Activated T-cell treated with anti-CD3 and anti-CD28 coated beads for 48 hours (primary cell): ENCODE measurements around the gene UNC93B1.
A peak's percentile ranks its signal among the peaks of the same experiment; 100 is the strongest.

Experiments
- DNase-seq: peaks from one replicate; pipeline ENCODE4 v3.0.0-alpha.2; 2020; ENCODE audit warnings: low read depth

The UNC93B1 gene, protein sequence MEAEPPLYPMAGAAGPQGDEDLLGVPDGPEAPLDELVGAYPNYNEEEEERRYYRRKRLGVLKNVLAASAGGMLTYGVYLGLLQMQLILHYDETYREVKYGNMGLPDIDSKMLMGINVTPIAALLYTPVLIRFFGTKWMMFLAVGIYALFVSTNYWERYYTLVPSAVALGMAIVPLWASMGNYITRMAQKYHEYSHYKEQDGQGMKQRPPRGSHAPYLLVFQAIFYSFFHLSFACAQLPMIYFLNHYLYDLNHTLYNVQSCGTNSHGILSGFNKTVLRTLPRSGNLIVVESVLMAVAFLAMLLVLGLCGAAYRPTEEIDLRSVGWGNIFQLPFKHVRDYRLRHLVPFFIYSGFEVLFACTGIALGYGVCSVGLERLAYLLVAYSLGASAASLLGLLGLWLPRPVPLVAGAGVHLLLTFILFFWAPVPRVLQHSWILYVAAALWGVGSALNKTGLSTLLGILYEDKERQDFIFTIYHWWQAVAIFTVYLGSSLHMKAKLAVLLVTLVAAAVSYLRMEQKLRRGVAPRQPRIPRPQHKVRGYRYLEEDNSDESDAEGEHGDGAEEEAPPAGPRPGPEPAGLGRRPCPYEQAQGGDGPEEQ

DNA sequence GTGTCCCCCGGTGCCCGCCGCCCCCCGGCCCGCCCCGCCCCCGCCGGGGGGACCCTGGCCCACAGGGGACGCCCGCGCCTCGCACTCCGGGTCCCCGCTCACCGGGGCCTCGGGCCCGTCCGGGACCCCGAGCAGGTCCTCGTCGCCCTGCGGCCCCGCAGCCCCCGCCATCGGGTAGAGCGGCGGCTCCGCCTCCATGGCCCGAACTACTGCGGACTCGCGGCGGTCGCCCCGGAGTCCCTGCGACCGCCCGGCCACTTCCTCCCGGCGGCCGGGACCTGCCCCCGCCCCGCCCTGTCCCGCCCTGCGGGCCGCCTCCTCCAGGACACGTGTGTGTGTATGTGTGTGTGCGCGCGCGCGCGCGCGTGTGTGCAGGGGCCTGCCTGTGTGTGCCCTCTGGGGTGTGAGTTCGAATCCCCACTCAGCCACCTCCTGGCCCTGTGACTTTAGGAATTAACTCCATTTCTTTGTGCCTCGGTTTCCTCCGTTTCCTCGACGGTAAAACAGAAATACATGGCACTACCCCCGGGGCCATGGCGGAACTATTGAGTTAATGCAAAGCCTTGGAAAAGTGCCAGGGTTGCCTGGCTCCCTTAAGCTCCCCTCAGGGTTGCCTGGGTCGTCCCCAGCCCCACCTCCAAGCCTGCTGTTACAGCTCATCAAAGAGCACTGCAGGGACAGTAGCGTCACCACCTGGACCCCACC is at the start of gene UNC93B1:
TSS of gene UNC93B1 (minus strand) at position 252 of the 705 bp plus-strand sequence. CDS start at position 198, 54 bp downstream.
- DNase-seq, result peak; percentile 85

DNA sequence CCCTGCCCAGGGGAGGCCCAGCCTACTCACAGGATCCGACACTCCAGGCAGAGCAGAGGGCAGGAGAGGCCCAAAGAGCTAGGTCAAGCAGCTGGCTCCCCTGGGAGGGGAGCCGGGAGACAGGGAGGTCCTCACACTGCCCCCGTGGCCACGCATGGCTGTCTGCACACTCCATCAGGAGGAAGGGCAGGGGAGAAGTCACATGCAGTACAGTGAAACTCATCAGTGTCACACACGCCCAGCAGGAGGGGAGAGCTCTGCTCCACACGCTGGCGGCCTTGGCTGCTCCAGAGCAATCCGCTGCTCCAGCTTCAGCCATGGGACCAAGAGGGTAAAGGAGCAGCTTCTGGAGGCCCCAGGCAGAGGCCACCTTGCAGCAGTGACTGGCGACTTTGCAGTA is 49.2 kb upstream of the UNC93B1 start:
- no peak for DNase-seq

DNA sequence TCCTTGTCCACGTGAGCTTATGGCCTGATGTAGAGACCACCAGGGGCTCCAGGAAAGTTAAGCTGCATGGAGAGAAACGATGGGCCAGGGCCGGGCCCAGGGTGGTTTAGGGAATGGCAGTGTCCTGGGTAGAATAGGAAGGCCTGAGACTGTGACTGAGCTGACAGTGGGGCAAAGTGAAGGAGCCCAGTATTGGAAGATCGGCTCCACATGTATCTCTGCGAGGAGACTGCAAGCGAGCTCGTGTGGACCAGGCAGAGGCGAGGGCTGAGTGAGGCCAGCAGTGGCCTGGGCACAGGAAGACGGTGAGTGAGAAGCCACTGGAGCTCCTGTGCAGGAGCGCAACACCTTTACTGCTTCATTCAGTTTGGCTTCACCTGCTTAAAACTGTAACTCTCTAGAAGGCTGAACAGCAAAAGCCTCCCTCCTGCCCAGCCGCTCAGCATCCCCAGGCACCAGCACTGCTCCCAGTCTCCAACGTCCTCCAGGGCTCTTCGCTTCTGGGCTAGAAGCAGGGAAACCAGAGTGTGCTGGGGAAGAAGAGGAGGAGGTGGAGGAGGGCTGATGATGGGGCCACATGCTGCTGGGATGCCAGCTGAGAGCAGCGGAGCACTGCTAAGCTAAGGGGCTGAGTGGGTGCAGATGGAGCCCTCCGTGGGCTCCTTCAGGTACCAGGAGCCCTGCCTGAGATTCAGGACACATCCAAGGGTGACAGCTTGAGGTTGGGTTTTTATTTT is 48.4 kb upstream of the UNC93B1 start:
- no peak for DNase-seq

DNA sequence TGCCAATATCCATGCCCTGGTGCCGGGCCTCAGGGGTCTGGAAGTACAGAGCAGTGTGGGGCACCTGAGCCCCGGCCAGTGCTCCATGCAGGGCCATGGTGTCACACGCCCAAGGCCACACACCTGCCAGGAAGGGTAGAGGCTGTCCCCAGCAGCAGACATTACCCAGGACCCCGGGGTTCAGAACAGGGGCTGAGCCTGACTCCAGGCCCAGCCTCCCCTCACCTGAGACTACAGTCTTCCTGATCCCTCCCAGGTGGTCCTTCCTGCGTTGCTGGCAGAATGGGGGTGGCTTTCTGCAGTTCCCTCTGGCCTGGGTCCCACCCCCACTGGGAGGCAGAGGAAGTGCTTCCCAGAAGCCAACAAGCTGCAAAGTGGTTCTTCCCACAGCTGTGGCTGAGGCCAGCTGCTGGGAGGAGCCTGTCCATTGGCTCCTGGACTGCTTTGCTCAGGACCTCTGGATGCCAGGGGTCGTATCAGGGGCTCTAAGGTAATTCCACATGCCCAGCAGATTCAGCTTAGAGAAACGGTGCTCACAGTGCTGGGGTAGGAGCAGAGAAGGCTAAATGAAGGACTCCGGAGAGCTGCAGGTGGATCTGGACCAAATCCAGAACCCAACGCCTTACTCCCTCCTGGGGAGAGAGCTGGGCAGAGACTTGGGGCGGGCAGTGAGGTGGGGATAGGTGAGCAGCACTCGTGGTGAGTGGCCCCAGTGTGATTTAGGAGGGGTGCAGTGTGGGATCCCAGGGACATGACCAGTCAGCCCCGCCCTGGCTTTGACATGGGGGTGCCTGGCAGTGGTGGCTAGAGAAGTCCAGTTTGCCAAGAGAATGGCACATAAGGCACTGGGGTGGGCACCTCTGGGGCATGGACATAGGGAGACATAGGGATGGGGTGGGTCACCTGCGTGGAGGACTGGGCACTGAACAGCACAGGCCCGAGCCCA is 47.6 kb upstream of the UNC93B1 start:
- no peak for DNase-seq

DNA sequence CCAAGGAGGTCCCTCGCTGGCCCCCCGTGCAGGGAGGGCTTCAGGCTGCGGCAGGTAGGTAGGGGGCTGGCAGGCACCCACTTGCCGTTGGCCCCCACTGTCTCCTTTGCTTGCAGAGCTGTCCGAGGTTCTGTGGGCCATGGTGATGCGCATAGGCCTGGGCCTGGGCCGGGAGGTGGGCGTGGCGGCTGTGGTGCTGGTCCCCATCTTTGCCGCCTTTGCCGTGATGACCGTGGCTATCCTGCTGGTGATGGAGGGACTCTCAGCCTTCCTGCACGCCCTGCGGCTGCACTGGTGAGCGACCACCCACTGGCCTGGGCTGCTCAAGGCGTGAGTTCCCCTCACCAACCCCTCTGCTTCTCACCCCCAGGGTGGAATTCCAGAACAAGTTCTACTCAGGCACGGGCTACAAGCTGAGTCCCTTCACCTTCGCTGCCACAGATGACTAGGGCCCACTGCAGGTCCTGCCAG is 46.5 kb upstream of the UNC93B1 start:
- DNase-seq, result no peak

DNA sequence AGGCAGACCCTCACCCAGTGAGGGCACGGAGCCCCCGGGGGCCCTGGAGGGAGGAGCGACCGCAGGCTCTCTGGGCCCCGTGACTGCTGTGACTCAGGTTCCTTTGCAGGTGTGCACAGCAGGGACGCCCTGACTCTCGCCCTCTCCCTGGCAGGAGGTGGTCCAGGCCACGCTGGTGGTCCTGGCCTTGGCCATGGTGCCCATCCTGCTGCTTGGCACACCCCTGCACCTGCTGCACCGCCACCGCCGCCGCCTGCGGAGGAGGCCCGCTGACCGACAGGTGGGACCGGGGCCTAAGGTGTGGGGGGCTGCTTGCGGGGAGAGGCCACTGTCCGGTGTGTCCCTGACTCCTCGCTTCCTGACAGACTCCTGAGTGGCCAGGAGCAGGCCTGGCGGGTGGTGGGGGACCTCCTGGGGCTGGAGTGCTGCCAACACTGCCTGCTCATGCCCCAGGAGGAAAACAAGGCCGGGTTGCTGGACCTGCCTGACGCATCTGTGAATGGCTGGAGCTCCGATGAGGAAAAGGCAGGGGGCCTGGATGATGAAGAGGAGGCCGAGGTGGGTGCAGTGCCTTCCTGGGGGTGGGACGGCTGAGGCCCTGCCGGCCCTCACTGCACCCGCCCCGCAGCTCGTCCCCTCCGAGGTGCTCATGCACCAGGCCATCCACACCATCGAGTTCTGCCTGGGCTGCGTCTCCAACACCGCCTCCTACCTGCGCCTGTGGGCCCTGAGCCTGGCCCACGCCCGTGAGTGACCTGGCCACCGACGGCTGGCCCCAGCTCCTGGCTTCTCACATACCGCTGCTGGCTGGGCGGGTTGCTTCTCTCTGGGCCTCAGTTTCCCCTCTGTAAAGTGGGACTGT is 45.8 kb upstream of the UNC93B1 start:
- no peak for DNase-seq

DNA sequence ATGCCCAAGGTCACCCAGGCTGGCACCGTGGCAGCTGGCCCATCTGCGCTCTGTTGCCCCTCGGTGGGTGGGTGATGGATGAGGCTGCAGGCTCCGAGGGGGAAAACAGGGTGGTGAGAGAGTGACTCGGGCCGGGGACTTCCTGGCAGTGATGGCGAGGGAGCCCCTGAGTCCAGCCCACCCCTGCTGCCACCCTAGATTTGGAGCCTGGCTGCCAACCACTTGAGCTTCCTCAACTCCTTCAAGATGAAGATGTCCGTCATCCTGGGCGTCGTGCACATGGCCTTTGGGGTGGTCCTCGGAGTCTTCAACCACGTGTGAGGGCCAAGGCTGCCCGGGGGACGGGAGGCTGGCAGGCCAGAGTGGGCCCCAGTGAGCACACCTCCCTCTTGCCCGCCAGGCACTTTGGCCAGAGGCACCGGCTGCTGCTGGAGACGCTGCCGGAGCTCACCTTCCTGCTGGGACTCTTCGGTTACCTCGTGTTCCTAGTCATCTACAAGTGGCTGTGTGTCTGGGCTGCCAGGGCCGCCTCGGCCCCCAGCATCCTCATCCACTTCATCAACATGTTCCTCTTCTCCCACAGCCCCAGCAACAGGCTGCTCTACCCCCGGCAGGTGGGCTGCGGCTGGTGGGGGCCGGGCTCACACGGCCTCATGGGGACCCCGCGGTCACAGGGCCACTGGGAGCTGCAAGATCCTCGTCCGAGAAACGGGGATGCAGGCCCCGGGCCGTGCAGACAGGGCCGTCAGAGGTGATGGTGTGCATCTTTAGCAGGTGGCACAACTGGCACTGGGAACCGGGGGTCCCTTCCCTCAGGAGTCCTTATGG is 45.0 kb upstream of the UNC93B1 start:
- DNase-seq, result no peak

DNA sequence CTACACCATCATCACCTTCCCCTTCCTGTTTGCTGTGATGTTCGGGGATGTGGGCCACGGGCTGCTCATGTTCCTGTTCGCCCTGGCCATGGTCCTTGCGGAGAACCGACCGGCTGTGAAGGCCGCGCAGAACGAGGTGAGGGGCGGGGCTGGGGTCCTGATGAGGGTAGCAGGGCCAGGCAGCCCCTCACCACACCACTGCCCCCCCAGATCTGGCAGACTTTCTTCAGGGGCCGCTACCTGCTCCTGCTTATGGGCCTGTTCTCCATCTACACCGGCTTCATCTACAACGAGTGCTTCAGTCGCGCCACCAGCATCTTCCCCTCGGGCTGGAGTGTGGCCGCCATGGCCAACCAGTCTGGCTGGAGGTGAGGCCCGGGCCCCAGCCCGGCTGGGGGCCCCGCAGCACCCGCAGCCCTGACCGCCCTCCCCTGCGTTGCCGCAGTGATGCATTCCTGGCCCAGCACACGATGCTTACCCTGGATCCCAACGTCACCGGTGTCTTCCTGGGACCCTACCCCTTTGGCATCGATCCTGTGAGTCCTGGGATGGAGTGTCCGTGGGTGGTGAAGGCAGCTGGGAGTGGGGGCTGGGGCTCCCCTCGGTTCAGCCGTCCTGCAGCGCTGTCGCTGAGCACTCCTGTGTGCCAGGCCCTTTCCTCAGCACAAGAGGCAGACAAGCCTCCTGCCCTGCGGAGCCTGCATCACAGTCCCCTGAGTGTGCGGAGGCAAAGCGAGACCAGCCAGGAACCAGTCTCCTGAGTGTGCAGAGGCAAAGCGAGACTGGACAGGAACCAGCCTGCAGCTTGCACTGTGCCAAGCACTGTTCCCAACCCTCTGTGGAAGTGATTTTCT is 43.8 kb upstream of the UNC93B1 start:
- no peak for DNase-seq

DNA sequence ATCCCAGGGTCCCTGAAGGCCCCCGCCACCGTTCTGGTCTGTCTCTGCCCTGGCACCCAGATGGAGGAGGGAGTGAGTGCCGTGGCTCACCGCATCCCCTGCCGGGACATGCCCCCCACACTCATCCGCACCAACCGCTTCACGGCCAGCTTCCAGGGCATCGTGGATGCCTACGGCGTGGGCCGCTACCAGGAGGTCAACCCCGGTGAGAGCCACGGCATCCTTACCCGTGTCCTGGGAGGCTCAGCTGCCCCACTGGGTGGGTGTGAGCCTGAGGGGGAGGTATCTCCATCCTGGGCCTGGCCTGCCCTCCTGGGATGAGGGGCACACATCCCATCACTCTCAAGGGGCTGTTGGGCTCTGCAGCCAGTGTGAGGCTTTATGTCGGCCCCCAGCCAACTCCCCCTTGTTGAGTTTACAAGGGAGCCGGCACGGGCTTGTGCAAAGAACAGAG is 41.0 kb upstream of the UNC93B1 start:
- no peak for DNase-seq

DNA sequence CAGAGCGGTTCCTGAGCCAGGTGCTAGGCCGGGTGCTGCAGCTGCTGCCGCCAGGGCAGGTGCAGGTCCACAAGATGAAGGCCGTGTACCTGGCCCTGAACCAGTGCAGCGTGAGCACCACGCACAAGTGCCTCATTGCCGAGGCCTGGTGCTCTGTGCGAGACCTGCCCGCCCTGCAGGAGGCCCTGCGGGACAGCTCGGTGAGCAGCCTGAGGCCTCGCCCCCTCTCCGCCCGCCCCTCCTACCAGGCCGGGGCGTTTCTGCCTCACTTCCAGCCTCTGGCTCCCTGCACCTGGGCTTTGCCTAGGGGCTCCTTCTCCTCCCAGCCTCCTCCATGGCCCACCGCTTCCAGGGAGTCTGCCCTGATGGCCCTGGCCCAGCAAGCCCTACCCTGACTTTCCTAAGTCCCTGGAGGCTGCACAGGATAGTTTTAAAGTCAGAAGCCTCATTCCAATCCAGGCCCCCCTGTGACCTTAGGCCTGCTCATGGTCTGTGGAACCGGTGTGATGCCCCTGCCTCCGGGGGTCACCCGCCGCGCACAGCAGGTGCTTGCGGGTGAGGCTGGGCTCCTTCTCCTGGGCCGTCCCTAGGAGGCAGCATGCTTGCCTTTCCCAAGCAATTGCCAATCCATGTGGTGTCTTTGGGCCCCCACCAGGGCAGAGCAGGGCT is 40.4 kb upstream of the UNC93B1 start:
- DNase-seq, result no peak

DNA sequence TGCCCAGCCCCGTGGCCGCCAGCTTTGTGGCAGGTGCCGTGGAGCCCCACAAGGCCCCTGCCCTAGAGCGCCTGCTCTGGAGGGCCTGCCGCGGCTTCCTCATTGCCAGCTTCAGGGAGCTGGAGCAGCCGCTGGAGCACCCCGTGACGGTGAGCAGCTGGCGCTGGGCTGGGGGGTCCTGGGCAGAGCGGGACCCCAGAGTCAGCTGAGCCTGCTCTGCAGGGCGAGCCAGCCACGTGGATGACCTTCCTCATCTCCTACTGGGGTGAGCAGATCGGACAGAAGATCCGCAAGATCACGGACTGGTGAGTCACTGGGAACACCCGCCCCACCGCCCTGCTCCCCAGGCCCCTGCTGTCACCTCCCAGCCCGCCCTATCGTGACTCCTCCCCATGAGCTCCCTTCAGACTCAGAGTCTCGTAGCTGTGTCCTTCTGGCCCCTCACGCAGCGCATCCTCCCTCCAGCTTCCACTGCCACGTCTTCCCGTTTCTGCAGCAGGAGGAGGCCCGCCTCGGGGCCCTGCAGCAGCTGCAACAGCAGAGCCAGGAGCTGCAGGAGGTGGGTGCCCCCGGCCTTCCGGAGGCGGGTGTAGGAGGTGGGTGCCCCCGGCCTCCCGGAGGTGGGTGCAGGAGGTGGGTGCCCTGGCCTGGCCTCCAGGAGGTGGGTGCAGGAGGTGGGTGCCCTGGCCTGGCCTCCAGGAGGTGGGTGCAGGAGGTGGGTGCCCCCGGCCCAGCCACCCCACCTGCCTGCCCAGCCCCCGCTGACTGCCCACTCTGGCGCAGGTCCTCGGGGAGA is 39.6 kb upstream of the UNC93B1 start:
- DNase-seq, result no peak

DNA sequence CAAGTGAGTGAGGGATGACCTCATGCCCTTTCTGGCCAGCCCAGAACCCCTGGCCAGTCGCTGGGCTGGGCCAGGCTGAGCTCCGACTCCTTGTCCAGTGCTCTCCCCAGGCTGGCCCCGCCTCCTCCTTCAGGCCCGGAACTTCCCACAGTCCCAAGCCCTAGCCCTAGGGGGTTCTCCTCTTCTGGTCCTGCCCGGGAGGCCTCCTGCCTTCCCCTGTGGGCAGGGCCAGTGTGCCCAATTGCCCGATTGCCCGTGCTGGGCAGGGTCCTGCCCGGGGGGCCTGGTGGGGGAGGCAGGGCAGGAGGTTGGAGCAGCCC is 39.1 kb upstream of the UNC93B1 start:
- no peak for DNase-seq

DNA sequence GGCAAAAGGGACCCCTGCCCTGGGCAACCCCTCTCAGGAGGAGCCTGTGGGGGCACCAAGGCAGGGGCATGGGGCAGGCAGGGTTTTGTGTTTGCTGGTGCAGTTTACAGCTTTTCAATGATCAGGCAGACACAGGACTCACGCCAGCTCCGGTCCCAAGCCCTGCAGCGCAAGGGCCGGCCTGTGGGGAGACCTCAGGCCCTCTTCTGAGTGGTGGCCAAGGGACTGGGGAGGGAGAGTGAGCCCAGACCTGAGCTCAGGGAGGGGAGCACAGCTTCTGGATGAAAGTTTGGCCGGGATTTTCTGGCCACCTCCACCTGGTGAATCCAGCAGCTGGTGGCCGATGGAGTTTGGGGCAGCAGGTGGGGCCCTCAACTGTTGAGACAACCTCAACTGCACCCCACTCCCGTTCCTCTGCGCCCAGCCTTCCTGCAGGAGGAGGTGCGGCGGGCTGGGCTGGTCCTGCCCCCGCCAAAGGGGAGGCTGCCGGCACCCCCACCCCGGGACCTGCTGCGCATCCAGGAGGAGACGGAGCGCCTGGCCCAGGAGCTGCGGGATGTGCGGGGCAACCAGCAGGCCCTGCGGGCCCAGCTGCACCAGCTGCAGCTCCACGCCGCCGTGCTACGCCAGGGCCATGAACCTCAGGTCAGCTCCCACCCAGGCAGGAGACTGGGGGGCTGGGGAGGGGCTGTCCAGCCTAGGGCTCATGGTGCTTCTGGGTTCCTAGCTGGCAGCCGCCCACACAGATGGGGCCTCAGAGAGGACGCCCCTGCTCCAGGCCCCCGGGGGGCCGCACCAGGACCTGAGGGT is 38.5 kb upstream of the UNC93B1 start:
- no peak for DNase-seq

DNA sequence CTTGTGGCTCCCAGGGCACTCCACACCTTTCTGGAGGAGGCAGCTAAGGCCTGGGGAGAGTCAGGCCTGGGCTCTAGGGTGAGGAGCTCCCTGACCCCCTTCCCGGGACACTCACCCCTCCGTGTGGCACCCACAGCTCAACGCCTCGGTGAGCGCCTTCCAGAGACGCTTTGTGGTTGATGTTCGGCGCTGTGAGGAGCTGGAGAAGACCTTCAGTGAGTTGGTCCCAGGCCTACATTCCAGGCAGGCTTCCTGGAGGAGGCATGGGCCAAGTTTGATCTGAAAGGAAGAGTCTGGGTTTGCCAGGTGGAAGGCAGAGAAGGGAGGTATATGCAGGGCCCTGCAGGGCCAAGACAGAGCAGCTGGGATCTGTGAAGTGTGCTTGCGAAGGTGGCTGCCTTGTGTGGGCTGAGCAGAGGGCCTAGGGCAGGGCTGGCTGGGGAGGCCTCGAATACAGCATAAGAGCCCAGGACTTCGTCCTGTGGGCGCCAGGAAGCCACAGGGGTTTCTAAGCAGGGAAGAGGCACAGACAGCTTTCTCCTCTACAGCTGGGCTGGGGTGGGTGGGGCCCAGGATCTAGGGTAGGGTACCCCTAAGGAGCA is 37.8 kb upstream of the UNC93B1 start:
- DNase-seq, result no peak

DNA sequence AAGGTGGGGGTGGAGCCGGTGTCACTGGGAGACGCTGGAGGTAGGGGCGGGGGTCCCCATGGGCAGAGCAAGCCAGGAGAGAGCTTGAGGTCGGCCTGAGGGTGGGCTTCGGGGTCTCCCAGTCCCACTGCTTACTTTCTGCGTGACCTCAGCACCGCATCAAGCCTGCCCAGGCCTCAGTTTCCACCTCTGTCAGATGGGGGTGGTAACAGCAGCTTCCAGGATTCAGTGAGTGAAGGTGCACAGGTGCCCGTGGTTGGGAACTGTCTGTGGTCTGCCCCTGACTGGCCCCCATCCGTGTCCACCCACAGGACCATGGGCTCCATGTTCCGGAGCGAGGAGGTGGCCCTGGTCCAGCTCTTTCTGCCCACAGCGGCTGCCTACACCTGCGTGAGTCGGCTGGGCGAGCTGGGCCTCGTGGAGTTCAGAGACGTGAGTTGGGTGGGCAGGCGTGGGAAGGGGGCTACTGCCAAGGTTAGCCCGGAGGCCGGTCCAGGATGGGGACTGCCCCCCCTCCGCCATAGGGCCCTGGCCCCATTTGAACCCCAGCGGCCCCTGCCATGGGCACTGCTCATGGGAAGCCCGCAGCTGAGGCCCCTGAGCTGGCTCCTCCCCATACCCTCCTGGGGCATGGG is 37.2 kb upstream of the UNC93B1 start:
- DNase-seq, result no peak
